Neural crest cell (in vitro differentiated cells): Measurements from ENCODE around the gene STAT3. TPM values are rescaled to one million over a fixed set of nuclear protein-coding genes. Genes with fewer than 3 reads are reported as not detected.
"Not testable (repeated sequence)": the region's sequence is repeated elsewhere in the genome, so short reads cannot be mapped to it uniquely, and the experiment has no call there.

Experiments
- DNase-seq: peaks from one replicate; pipeline ENCODE4 v3.0.0; 2021; ENCODE audit warnings: low read depth, mixed read lengths, low spot score
- H3K27ac Mint-ChIP-seq: one replicate; pipeline ENCODE4 v1.8.0; 2021; ENCODE audit warnings: mild to moderate bottlenecking, mixed read lengths; ENCODE audit not compliant: unreplicated experiment
- H3K27me3 Mint-ChIP-seq: 2 replicates; pipeline ENCODE4 v1.8.0; 2021; ENCODE audit warnings: low read depth, mild to moderate bottlenecking, mixed read lengths
- H3K36me3 Mint-ChIP-seq: 2 replicates; pipeline ENCODE4 v1.8.0; 2021; ENCODE audit warnings: low read depth, mild to moderate bottlenecking, mixed read lengths
- H3K4me1 Mint-ChIP-seq: 2 replicates; pipeline ENCODE4 v1.8.0; 2021; ENCODE audit warnings: mixed read lengths
- H3K4me3 Mint-ChIP-seq: one replicate; pipeline ENCODE4 v1.8.0; 2021; ENCODE audit warnings: mild to moderate bottlenecking, mixed read lengths
- H3K9me3 Mint-ChIP-seq: 2 replicates; pipeline ENCODE4 v1.8.0; 2021; ENCODE audit warnings: mixed read lengths
- total RNA-seq: library from RNA; stranded (reverse); gene quantifications from 2 replicates; pipeline ENCODE4 v1.2.1, GENCODE V29; 2021
- TF ChIP-seq, protein P1 (sequence below): fragments of 200-600 bp; sonication (generic); conservative IDR thresholded peaks from 2 replicates; pipeline ENCODE4 v1.5.0; 2021; ENCODE audit warnings: antibody characterized with exemption, mild to moderate bottlenecking

STAT3 gene
- total RNA-seq, 1 donor from 2014 or later, result 40.9 TPM

DNA sequence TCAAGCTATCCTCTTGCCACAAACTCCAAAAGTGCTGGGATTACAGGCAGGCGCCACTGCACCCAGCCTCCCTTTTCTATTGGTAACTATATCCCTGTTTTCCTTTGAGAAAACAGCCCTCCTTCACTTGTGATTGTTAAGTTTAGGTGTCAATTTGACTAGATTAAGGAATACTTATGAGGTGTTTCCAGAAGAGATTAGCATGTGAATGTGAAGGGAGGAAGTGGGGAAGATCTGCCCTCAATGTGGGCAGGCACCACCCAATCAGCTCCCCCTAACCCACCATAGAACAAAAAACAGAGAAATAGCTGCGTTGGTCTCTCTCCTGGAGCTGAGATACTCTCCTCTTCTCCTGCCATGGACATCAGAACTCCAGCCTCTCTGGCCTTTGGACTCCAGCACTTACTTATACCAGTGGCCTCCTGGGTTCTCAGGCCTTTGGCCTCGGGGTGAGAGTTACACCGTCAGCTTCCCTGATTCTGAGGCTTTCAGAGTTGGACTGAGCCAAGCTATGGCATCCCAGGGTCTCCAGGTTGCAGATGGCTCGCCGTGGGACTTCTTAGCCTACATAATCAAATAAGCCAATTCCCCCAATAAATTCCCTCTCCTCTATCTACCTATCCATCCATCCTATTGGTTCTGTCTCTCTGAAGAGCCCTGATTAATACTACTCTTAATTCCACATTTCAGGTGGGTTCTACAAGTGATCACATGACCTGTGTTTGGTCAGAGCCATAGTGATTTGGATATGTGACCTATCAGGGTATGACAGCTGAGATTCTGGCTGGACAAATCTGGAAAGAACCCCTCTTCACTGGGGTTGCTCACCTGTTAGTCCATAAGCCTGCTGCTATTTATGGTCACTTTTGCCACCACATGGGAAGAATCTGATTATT is 12.0 kb upstream of the STAT3 start:
- Mint-ChIP-seq H3K4me3 (no peak overlapping the region), H3K4me1 (peaks cover 20% of the 10 kb centered on the region), H3K27ac (peak overlapping the region; percentile 58), H3K27me3 (no peaks in the 10 kb centered on the region), H3K9me3 (peaks cover 2% of the 10 kb centered on the region), H3K36me3 (no peaks in the 10 kb centered on the region)
- DNase-seq, result no peak
- TF ChIP-seq, protein P1, sequence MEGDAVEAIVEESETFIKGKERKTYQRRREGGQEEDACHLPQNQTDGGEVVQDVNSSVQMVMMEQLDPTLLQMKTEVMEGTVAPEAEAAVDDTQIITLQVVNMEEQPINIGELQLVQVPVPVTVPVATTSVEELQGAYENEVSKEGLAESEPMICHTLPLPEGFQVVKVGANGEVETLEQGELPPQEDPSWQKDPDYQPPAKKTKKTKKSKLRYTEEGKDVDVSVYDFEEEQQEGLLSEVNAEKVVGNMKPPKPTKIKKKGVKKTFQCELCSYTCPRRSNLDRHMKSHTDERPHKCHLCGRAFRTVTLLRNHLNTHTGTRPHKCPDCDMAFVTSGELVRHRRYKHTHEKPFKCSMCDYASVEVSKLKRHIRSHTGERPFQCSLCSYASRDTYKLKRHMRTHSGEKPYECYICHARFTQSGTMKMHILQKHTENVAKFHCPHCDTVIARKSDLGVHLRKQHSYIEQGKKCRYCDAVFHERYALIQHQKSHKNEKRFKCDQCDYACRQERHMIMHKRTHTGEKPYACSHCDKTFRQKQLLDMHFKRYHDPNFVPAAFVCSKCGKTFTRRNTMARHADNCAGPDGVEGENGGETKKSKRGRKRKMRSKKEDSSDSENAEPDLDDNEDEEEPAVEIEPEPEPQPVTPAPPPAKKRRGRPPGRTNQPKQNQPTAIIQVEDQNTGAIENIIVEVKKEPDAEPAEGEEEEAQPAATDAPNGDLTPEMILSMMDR, result no peak

DNA sequence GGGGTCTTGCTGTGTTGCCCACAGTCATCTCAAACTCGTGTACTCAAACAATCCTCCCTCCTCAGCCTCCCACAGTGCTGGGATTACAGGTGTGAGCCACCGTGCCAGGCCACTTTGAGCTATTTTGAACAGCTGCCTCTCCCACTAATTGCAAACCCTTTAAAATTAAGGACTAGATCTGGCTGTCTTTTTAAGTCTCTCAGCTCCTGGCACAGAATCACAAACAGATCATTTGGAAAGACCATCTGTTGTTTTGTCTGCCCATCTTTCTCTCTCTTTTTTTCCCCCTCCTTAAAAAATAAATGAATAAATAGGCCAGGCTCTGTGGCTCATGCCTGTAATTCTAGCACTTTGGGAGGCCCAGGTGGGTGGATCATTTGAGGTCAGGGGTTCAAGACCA is 10.9 kb upstream of the STAT3 start:
- Mint-ChIP-seq H3K9me3 (peaks cover 2% of the 10 kb centered on the region), H3K36me3 (no peaks in the 10 kb centered on the region), H3K27me3 (no peaks in the 10 kb centered on the region), H3K27ac (no peak overlapping the region), H3K4me1 (peaks cover 20% of the 10 kb centered on the region), H3K4me3 (no peak overlapping the region)
- no peak for DNase-seq
- TF ChIP-seq, protein P1, result no peak

DNA sequence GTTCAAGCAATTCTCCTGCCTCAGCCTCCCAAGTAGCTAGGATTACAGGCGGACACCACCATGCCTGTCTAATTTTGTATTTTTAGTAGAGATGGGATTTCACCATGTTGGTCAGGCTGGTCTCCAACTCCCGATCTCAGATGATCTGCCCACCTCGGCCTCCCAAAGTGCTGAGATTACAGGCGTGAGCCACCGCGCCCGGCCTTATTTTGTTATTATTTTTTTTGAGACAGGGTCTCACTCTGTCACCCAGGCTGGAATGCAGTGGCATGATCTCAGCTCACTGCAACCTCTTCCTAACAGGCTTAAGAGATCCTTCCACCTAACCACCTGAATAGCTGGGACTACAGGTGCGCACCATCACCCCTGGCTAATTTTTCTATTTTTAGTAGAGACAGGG is 7.4 kb upstream of the STAT3 start:
- DNase-seq, H3K4me3 Mint-ChIP-seq, H3K27ac Mint-ChIP-seq, H3K4me1 Mint-ChIP-seq, H3K27me3 Mint-ChIP-seq, H3K9me3 Mint-ChIP-seq, H3K36me3 Mint-ChIP-seq: not testable (repeated sequence)

DNA sequence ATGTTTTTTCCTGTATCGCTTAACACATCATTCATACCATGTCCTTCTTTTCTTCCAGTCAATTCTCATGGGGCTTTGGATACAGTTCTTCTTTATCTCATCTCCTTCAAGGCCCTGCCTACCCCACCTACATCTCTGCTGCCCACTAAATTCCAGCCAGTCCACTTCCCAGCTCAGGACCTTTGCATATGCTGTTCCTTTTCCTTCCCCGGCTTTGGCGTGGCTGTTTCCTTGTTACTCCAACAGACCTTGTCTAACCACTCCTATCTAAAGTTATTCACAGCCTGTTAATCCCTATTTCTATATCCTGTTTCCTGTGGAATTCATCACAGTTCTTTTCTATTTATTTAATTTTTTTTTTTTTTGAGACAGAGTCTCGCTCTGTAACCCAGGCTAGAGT is 6.6 kb upstream of the STAT3 start:
- TF ChIP-seq, protein P1, result no peak
- H3K9me3 Mint-ChIP-seq, result peaks cover 2% of the 10 kb centered on the region
- DNase-seq, result no peak

DNA sequence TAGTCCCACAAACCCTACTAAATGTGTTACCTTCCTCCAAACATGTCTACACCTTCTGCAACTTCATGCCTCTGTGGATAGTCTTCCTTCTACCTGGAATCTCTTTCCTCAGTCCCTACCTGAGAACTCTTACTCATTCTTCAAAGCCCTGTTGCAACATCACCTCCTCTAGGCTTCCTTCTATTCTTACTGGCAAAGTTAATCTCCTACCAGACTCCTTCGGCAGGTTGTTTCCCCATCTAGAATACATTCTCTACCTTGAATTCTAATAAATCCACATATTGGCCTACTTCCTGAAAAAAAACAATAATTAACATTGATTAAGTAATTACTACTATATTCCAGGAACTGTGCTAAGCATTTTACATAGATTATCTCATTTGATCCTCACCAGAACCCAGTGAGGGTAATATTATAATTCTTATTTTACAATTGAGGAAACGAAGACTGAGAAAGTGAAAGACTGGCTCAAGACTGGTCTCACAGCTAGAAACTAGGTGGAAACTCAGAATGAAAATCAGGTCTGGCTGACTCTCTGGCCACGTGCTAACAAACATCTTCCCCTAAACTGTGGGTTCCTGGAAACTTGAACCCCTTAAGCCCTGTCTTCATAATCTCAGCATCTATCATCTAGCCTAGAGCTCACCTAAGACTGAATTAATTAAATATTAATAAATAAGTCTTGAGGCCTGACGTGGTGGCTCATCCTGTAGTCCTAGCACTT is 4.6 kb upstream of the STAT3 start:
- peak overlapping the region; percentile 3 for H3K4me3 Mint-ChIP-seq
- H3K27ac Mint-ChIP-seq, result no peak overlapping the region
- H3K9me3 Mint-ChIP-seq, result peaks cover 2% of the 10 kb centered on the region
- H3K4me1 Mint-ChIP-seq, result peaks cover 9% of the 10 kb centered on the region
- H3K36me3 Mint-ChIP-seq, result no peaks in the 10 kb centered on the region
- peaks cover 3% of the 10 kb centered on the region for H3K27me3 Mint-ChIP-seq
- TF ChIP-seq, protein P1, result no peak
- no peak for DNase-seq

More for the DNA sequence above, 6.6 kb upstream of the STAT3 start:
- H3K27ac Mint-ChIP-seq, result no peak overlapping the region
- no peaks in the 10 kb centered on the region for H3K4me1 Mint-ChIP-seq
- H3K36me3 Mint-ChIP-seq, result no peaks in the 10 kb centered on the region
- H3K27me3 Mint-ChIP-seq, result no peaks in the 10 kb centered on the region
- no peak overlapping the region for H3K4me3 Mint-ChIP-seq

DNA sequence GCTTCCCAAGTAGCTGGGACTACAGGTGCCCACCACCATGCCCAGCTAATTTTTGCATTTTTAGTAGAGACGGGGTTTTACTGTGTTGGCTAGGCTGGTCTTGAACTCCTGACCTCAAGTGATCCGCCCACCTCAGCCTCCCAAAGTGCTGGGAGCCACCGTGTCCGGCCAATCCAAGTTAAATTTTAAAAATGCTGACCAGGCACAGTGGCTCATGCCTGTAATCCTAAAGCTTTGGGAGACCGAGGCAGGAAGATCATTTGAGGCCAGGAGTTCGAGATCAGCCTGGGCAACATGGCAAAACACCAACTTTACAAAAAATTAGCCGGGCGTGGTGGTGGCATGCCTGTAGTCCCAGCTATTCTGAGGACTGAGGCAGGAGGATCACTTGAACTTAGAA is 3.2 kb upstream of the STAT3 start:
- H3K9me3 Mint-ChIP-seq, DNase-seq, H3K4me3 Mint-ChIP-seq, H3K36me3 Mint-ChIP-seq, H3K27ac Mint-ChIP-seq: not testable (repeated sequence)
- Mint-ChIP-seq H3K4me1 (peaks cover 19% of the 10 kb centered on the region), H3K27me3 (peaks cover 10% of the 10 kb centered on the region)
